ENCODE measurements around the gene VAX1. TPM values are rescaled to one million over a fixed set of nuclear protein-coding genes. Genes with fewer than 3 reads are reported as not detected.

The VAX1 gene
- total RNA-seq, 1 experiment from 2014 or later: not detected

GRCh38 chr10:117165538-117166417 is 27.7 kb upstream of the VAX1 start:
- ChIA-PET CTCF (interaction anchor here (0.6 to 17.7 kb wide), 9 partner anchors 9 to 538 kb away, joined by 3 to 629 read pairs (median 6); partner anchors contain the start of gene SHTN1), RAD21 (ENCODE audit: low non-redundant PET in 1 of 2, low total read pairs in 2 of 2, uncharacterized antibody in 2 of 2, unreplicated experiment in 2 of 2) (interaction anchor here (0.7 to 4.8 kb wide), 4 partner anchors 9 to 369 kb away, joined by 3 to 30 read pairs (median 5); no protein-coding TSS in a partner anchor), POLR2A (interaction anchor here (0.6 to 1.1 kb wide), 2 partner anchors 349 to 369 kb away, joined by 4 to 5 read pairs; no protein-coding TSS in a partner anchor)
- Histone ChIP-seq H3K79me2 (ENCODE audit: insufficient read depth, low read length) (no peaks in the 10 kb centered on the region), H2AFZ (ENCODE audit: low read depth, low read length, poor library complexity, severe bottlenecking) (peak overlapping the region; percentile 76), H3K9ac (ENCODE audit: low read length) (no peak overlapping the region; the same call in 1 of the 2 replicates), H3K4me1 (ENCODE audit: control insufficient read depth in 1 of 2, insufficient read depth in 2 of 2, low read length in 2 of 2) (peaks cover 2 to 24% of the 10 kb centered on the region in 2 experiments; a peak in 3 of 4 replicates), H3K9me2 (ENCODE audit: insufficient read depth) (no peaks in the 10 kb centered on the region), H3K27me3 (ENCODE audit: insufficient read depth, low read length) (0 out of 2 replicates have a peak, but pooled peaks cover 8% of the 10 kb centered on the region), H3K27ac (ENCODE audit: low read depth, low read length) (no peak overlapping the region), H3K4me2 (ENCODE audit: low read length) (peak overlapping the region; percentile 63), H3K4me3 (replicated peaks in 1 of 2; ENCODE audit: low read depth in 1 of 2, low read length in 2 of 2) (peak overlapping the region; percentile 15 to 24; a peak in 3 of 4 replicates), H3K36me3 (ENCODE audit: control insufficient read depth in 1 of 2, insufficient read depth in 2 of 2, low read length in 2 of 2) (no peaks in the 10 kb centered on the region), H4K20me1 (ENCODE audit: insufficient read depth) (no peaks in the 10 kb centered on the region), H3K9me3 (ENCODE audit: control insufficient read depth in 1 of 2, insufficient read depth in 1 of 2, low read depth in 1 of 2, low read length in 2 of 2) (no peaks in the 10 kb centered on the region)
- ATAC-seq (peak; percentile 84), DNase-seq (ENCODE audit: low read depth, low spot score) (peak; percentile 33)
- intact Hi-C loops (cut with micrococcal nuclease): loop anchor here (2.0 to 5.0 kb wide), 4 partner anchors 53 to 219 kb away; partner anchors contain the start of gene SHTN1
- BruUV-seq (replicated peaks): no TSS peak
- TF ChIP-seq POLR2A (IDR thresholded peaks at IDR 0.05; ENCODE audit: borderline replicate concordance, extremely low read depth, insufficient read depth, insufficient read length) (no peak), SIN3A (IDR thresholded peaks at IDR 0.05; ENCODE audit: low read depth) (no peak), CTCF (IDR thresholded peaks at IDR 0.05 in 2 of 3, conservative IDR thresholded peaks at IDR 0.05 in 1 of 3; ENCODE audit: borderline replicate concordance in 1 of 3, insufficient read depth in 1 of 3, low read depth in 2 of 3, low read length in 2 of 3) (peak; percentile 86 to 93 (median 89)), RAD21 (IDR thresholded peaks at IDR 0.05; ENCODE audit: low read depth) (peak; percentile 98), YY1 (IDR thresholded peaks at IDR 0.05; ENCODE audit: extremely low read depth, insufficient replicate concordance, low read depth, low read length) (peak; percentile 27)

Data from HCT116 (cell line).